Raji (cell line): ENCODE data around the gene ZBTB32.

Source experiments
- POLR2A ChIP-seq: IDR thresholded peaks from 2 replicates; pipeline ENCODE4 v1.6.1; 2011; ENCODE audit warnings: low read depth, low read length, control low read depth; ENCODE audit not compliant: insufficient read depth

ZBTB32 gene

DNA sequence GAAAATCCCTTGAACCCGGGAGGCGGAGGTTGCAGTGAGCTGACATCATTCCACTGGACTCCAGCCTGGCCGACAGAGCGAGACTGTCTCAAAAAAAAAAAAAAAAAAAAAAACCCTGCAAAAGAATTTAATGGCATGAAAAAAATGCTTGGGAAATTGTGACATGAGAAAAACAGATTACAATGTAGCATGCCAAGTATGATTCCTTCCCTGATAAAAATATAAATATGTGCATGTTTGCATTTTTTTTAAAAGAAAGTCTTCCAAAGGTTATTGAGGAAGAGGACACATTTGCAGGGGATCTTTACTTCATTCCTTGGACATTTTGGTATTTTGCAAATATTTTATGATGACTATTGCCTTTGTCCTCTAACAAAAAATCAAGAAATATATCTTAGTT lies 14.5 kb upstream of the ZBTB32 start:
- TF ChIP-seq POLR2A: no peak

DNA sequence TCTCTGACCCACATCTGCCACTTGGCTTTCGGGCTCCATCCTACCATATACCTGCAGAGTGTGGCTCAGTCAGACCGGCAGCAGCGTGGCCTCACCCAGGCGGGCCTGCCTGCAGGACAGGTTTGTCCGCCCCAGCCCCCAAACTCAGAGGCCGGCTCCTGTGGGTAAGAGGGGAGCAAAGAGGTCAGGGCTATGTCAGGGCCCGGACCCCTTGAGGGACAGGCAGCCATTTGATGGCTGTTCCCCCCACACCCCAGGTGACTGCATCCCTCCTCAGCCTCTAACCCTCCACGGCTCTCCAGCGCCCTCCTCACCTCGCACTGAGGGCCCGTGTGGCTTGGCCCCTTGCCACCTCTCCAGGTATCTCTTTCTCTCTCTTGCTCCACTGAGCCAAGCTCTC lies 12.3 kb upstream of the ZBTB32 start:
- TF ChIP-seq POLR2A: no peak

DNA sequence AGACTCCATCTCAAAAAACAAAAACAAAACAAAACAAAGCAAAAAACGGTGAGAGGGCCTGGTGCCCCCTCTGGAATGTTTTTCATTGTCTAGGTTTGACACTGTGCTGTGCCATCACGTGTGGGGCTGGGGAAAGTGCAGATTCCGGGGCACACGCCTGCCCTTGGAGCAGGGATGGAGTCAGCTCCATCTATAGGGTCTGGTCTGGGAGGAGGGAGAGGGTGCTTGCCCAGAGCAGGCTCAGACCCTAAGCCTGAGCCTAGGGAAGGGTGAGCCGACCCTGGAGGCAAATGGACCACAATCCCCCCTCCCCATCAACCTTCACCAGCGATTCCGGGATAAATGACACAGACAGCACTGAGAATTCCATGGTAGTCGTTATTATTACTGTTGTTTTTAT lies 10.9 kb upstream of the ZBTB32 start:
- TF ChIP-seq POLR2A: no peak

DNA sequence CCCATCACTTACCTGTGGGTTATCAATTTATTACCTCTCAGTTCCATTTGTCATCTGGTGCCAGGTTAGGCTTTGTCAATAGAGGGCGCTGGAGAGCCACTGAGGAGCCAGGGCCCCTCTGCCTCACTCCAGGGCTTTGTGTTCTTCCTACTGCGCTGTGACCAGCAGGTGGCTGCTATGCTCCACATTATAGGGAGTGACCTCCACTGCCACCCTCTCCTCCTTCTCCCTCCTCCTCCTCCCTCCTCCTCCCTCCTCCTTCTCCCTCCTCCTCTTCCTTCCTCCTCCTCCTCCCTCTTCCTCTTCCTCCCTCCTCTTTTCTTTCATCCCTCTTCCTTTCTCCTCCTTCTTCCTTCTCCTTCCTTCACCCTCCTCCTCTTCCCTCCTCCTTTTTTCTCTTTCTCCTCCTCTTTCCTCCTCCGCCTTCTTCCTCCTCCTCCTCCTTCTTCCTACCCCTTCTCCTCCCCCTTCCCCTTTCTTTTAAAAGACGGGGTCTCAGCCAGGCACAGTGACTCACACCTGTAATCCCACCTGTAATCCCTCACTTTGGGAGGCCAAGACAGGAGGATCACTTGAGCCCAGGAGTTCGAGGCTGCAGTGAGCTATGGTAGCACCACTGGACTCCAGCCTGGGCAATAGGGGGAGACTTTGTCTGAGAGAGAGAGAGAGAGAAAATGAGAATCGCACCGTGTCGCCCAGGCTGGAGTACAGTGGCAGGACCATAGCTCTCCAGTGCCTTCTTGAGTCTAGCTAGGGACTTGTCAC lies 10.3 kb upstream of the ZBTB32 start:
- peak; percentile 48; the same call in 1 of the 2 replicates for TF ChIP-seq POLR2A

DNA sequence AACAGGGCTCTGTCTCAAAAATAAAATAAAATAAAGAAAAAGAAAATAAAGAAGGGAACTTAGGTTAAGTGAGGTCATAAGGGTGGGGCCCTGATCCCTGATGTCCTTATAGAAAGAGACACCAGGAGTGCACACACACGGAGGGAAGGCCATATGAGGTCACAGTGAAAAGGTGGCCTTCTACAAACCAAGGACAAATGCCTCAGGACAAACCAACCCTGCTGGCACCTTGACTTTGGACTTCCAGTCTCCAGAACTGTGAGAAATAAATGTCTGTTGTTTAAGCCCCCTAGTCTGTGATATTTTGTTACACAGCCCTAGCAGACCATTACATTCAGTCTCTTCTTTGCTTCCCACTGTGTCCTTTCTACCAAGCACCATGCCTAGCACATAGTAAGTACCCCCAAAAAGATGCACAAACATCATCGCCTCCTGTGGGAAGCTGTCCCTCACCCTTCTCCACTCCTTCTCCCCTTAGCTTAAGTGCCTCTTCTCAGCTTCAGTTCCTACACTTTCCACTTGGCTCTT lies 8.4 kb upstream of the ZBTB32 start:
- TF ChIP-seq POLR2A: no peak

DNA sequence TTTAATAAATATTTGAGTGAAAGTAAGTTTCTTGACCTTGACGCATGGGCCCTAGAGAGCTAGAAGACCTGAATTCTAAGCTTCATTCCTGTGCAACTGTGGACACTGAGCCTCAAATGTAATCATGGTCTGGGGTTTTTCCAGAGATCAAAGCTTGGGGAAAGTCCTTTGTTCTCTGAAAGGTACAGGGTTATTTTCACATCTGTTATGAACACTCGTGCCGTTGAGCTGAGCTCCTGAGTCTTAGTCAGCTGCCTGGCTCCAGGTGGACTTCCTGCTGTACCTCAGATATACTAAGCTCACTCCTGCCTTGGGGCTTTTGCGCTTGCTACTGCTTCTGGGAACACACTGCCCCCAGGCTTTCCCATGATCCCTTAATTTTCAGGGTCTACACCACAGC lies 7.5 kb upstream of the ZBTB32 start:
- TF ChIP-seq POLR2A: no peak

DNA sequence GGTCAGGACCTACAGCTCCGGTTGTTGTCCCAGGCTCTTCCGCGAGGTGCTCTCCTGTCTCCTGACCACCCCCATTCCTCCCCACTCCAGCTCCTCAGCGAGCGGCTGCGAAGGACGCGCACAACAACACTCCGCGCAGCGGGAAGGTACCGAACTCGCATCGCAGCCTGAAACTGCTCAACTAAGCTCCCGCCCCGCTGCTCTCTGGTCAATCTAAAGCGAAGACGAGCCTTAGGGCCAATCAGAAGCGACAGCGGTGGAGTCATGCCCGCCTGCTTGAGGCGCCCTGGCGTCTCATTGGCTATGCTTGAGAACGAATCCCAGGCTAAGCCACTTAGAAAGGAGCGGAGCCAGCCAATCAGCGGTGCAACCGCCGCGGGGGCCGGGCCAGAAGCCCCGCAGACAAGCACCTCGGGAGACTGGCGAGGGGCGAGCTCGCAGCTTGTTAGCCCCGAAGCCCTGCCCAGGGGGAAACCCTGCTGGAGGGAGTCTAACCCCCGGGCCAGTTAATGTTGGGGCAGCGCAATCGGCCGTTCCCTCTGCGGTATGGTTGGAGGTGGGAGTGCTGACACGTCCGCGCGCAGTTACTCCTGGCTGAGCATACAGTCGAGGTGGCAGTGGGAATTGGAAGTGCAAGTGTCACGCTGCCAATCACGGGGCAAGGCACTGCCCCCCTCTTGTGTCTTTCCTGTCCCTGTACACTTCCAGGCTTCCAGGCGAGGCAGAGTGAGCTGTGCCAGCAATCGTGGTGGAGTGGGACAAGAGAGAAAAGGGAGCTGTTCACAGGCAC lies 1.9 kb upstream of the ZBTB32 start:
- TF ChIP-seq POLR2A: peak; percentile 78

DNA sequence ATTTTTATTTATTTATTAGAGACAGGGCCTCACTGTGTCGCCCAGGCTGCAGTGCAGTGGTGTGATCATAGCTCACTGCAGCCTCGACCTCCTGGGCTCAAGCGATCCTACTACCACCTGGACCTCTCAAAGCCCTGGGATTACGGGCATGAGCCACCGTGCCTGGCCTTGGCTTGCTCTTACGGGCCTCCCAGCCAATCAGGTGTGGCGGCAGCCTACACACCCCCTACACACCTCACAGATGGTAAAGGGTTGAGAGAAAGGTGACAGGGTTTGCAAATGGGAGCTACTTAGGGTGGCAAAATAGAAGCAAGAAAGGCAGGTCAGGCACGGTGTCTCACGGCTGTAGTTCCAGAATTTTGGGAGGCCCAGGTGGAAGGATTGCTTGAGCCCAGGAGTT lies 1.0 kb upstream of the ZBTB32 start:
- no peak for TF ChIP-seq POLR2A

DNA sequence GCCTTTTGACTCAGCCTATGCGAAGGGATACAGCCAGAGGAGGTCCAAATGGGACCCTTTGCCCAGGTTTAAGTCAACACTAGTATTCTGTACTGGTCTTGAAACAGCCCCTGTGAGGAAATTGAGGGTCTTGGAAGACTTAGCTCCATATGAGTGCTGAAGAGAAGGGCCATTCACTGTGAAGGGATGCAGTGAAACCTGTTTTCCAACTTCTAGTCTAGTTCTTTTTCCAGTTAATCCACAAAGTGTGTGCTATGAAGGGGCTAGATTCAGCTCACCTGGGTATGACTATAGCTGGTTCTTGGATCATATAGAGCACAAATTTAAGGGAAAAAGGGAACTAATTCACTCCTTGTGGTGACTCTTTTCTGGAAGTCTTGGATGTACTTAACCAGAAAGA lies 4.0 kb downstream of the ZBTB32 start:
- TF ChIP-seq POLR2A: no peak

DNA sequence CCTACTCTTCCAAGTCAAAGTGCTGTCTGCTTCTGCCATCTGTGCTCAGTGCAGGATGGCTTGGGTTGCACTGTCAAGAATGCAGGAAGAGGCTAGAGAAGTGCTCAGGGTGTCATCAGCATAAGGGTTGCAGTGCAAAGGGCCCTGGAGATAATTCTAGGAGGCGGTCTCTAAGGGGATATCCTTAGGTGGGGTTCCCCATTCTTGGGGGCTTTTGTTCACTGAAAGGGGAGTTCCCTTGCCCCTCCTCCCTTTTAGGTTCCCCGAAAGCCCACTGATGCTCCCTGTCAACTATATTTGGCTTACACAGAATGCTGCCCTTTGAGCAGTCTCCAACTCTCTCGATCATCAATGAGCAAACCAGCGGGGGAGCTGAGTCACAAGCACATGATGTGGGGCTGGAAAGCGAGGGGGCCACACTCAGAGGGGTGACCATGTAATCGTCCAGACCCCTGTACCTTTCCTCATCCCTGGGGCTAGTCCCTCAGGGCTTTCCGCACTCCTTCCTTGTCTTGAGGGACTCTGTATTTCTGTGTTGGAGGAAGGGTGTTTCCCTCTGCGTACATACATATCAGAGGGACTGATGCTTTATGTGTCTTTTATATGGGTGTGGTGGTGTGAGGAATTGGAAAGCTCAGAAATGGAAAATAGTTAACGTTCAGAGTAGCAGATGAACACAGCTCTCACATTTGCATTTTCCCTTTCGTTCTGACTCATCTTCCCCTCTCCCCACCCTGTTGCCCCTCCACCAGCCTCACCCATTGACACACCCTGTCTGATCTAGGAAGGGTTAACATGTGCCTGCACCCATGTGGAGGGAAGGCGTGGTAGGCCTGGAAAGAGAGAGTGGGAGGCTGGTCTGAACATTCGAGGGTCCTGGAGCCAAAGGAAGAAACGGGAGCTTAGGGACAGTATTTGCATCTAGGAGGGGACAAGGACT lies 6.7 kb downstream of the ZBTB32 start:
- TF ChIP-seq POLR2A: no peak; the same call in none of the 2 replicates

DNA sequence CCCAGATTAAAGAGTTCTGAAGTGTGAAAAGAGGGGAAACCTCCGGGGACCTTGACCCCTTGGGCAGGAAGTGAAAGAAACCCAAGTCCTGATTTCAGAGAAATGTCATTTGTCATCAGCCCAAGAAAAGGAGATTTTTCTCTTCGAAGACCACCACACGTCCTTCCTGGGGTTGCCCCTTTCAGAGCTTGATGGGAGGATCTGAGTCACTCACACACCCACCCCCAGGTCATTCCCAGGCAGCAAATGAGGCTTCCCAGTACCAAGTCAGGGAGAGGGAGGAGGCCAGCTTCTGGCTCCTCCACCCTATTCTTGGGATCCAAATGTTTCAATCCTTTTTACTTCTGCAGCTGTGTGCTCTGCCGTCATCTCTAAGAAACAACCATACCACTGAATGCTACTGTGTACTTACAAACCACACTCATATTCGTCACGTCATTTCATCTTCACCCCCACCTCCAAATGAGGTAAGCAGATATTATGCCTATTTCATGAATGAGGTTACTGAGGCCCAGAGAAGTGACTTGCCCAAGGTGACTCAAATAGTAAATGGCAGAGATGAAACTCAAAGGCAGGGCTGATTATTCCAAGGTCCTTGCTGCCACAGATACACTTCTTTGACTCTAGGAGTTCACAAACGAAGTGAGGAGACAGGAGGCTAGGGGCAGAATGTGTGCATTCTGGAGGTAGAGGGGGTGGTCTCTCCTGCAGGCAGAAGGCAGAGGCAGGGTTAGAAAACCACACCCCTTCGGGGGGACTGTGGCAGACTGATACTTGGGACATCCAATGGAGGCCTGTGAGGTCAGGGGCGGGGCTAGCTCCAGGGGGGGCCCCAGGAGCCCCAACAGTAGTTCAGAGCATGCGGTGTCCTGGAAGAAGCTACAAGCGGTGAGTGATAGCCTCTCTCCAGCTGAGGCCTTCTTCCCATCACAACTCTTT lies 8.5 kb downstream of the ZBTB32 start:
- TF ChIP-seq POLR2A: peak; percentile 82

DNA sequence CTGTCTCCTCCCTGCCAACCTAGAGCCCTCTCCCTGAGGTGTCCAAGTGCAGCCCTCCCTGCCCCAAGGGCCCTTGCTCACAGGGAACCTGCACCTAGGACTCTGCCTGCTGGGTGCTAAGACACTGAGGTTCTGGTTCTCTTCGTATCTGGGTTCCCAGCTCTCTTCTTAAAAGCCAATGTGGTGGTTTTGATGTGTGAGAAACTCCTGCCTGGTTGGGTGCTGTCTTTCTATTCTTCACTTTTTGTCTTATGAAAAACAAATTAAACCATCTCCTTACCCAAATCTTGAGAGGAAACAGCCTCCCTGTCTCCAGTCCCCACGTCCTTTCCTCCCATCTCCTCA lies 9.1 kb downstream of the ZBTB32 start:
- TF ChIP-seq POLR2A: no peak

DNA sequence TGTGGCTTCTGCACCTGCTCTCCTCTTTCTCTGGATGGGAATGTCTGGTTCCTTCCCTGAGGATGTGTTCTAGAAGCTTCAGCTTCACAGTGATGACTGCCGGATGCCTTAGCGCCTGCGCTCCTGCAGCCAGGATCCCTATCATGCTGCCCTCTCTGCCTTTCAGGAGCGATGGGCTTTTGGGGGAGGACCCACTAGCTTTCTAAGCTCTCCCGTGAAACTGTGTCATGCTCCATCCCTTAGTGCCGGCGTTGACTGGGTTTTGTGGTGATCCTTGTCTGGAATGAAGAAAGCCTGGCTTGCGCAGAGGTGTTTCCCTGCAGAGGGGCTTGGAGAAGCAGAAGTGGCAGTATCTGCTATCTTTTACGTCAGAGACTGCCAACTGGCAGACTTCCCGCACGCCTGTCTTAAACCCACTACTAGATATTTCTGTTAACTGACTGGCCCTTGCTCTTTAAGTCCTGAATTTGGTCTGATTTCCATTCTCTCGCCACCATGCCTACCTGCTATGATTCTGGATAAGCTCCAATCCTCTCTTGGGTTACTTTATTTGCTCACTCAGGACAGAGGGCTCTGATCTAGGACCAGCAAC lies 9.6 kb downstream of the ZBTB32 start:
- no peak for TF ChIP-seq POLR2A

DNA sequence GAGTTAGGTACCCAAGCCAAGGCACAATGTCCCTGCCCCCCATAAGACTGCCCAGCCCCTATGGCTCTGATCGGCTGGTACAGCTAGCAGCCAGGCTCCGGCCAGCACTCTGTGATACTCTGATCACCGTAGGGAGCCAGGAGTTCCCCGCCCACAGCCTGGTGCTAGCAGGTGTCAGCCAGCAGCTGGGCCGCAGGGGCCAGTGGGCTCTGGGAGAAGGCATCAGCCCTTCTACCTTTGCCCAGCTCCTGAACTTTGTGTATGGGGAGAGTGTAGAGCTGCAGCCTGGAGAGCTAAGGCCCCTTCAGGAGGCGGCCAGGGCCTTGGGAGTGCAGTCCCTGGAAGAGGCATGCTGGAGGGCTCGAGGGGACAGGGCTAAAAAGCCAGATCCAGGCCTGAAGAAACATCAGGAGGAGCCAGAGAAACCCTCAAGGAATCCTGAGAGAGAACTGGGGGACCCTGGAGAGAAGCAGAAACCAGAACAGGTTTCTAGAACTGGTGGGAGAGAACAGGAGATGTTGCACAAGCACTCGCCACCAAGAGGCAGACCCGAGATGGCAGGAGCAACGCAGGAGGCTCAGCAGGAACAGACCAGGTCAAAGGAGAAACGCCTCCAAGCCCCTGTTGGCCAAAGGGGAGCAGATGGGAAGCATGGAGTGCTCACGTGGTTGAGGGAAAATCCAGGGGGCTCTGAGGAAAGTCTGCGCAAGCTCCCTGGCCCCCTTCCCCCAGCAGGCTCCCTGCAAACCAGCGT lies 10.4 kb downstream of the ZBTB32 start:
- peak; percentile 28; the same call in 1 of the 2 replicates for TF ChIP-seq POLR2A
